GM23338 (cell line): ENCODE measurements around the gene MOCS2.

Experiments
- CTCF ChIP-seq, 2 experiments: fragments of 200-600 bp in 1 of 2; sonication (generic) in 1 of 2; conservative IDR thresholded peaks; 2 replicates each; pipeline versions ENCODE4 v1.5.1 to v1.6.1; 2016 to 2017; ENCODE audit warnings: antibody characterized with exemption in 2 of 2, low read depth in 2 of 2, mild to moderate bottlenecking in 2 of 2, moderate library complexity in 1 of 2
- EZH2 ChIP-seq: fragments of 200-600 bp; sonication (generic); IDR thresholded peaks from one replicate; pipeline ENCODE4 v1.8.0; 2017; ENCODE audit warnings: antibody characterized with exemption, mild to moderate bottlenecking, low read depth; ENCODE audit not compliant: unreplicated experiment
- REST ChIP-seq: IDR thresholded peaks from one replicate; pipeline ENCODE4 v1.6.1; 2018; ENCODE audit warnings: antibody characterized with exemption; ENCODE audit not compliant: unreplicated experiment
- ZNF114 ChIP-seq: fragments of 250-450 bp; sonication (Bioruptor Pico); IDR thresholded peaks from 2 replicates; pipeline ENCODE4 v1.5.0; 2020; ENCODE audit warnings: mild to moderate bottlenecking, moderate library complexity

- TF ChIP-seq EZH2: no peak
- TF ChIP-seq CTCF (conservative IDR thresholded peaks at IDR 0.05; ENCODE audit: low read depth in 2 of 2): no peak
- TF ChIP-seq REST: no peak
- TF ChIP-seq ZNF114: no peak
Measured at GRCh38 chr5:53083927-53084326, 25.6 kb downstream of the MOCS2 start.
